ENCODE results near the gene DPF1. TPM values are rescaled to one million over a fixed set of nuclear protein-coding genes. Genes with fewer than 3 reads are reported as not detected.

The DPF1 gene
- total and polyA plus RNA-seq, 2 donors from 2014 or later, result not detected

DNA sequence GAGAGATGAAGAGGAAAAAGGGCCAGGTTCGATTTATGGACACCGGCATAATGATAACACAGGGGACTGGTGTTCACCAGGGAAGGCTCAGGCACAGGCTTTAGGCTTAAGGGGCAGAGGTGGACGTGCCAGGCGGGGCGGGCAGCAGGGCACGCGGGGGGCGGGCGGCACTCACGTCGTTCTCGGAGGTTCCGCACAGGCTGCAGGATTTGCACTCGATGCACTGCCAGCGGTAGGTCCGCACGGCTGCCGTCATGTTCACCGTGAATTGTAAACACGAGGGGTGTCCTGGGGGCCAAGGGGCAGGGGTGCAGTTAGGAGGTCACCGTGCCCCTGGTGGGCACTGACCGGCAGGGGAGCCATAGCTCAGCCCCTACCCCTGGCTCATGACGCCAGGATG, 10.6 kb downstream of the DPF1 start:
- DNase-seq (no peak), FAIRE-seq (no peak)
- TF ChIP-seq, protein P1, sequence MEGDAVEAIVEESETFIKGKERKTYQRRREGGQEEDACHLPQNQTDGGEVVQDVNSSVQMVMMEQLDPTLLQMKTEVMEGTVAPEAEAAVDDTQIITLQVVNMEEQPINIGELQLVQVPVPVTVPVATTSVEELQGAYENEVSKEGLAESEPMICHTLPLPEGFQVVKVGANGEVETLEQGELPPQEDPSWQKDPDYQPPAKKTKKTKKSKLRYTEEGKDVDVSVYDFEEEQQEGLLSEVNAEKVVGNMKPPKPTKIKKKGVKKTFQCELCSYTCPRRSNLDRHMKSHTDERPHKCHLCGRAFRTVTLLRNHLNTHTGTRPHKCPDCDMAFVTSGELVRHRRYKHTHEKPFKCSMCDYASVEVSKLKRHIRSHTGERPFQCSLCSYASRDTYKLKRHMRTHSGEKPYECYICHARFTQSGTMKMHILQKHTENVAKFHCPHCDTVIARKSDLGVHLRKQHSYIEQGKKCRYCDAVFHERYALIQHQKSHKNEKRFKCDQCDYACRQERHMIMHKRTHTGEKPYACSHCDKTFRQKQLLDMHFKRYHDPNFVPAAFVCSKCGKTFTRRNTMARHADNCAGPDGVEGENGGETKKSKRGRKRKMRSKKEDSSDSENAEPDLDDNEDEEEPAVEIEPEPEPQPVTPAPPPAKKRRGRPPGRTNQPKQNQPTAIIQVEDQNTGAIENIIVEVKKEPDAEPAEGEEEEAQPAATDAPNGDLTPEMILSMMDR (IDR thresholded peaks at IDR 0.05; ENCODE audit: borderline replicate concordance, extremely low read depth, insufficient read depth), result no peak
- Histone ChIP-seq H3K4me1 (ENCODE audit: control insufficient read depth in 2 of 3, insufficient read depth in 2 of 3, low read depth in 1 of 3, low read length in 3 of 3) (peaks cover 0 to 11% (median 0%) of the 10 kb centered on the region in 3 donors), H3K27me3 (ENCODE audit: control insufficient read depth, insufficient read depth, low read length) (no peaks in the 10 kb centered on the region), H3K9me3 (ENCODE audit: control insufficient read depth in 2 of 3, insufficient read depth in 1 of 3, low read length in 3 of 3) (no peaks in the 10 kb centered on the region), H3K36me3 (ENCODE audit: control insufficient read depth in 2 of 3, insufficient read depth in 3 of 3, low read length in 3 of 3) (no peaks in the 10 kb centered on the region), H3K4me3 (ENCODE audit: low read length in 3 of 3) (no peak overlapping the region), H3K27ac (ENCODE audit: low read depth in 2 of 2, low read length in 2 of 2) (no peak overlapping the region), H3K9ac (ENCODE audit: low read length in 3 of 3) (no peak overlapping the region)
- intact Hi-C loops (cut with DNase I), result no loop called here

DNA sequence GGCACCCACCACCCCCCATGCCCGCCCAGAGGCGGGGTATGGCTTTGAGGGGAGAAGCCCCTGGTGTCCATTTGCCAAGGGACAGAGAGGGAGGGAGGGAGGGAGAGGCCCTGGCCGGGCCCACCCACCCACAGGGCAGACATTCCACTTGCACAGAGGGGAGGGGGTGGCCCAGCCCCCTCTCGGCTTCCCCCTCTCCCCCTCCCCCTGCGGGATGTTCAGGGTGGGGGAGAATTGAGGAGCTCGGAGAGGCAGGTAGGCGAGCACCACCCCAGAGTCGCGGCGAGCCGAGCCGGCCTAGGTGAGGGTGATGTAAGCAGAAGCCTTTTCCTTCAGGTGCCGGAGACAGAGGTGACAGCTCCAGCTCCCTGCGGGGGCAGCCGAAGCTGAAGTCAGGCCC, 12.3 kb downstream of the DPF1 start:
- Histone ChIP-seq H3K9me3 (ENCODE audit: control insufficient read depth in 2 of 3, insufficient read depth in 1 of 3, low read length in 3 of 3) (no peaks in the 10 kb centered on the region), H3K27me3 (ENCODE audit: control insufficient read depth, insufficient read depth, low read length) (no peaks in the 10 kb centered on the region), H3K36me3 (ENCODE audit: control insufficient read depth in 2 of 3, insufficient read depth in 3 of 3, low read length in 3 of 3) (no peaks in the 10 kb centered on the region), H3K27ac (ENCODE audit: low read depth in 2 of 2, low read length in 2 of 2) (no peak overlapping the region), H3K4me3 (ENCODE audit: low read length in 3 of 3) (no peak overlapping the region), H3K4me1 (ENCODE audit: control insufficient read depth in 2 of 3, insufficient read depth in 2 of 3, low read depth in 1 of 3, low read length in 3 of 3) (peaks cover 0 to 11% (median 0%) of the 10 kb centered on the region in 3 donors), H3K9ac (ENCODE audit: low read length in 3 of 3) (no peak overlapping the region)
- DNase-seq (peak in 2 of 5 donors; percentile 52 to 79), FAIRE-seq (no peak)
- intact Hi-C loops (cut with DNase I), result no loop called here
- TF ChIP-seq, protein P1 (IDR thresholded peaks at IDR 0.05; ENCODE audit: borderline replicate concordance, extremely low read depth, insufficient read depth), result no peak

DNA sequence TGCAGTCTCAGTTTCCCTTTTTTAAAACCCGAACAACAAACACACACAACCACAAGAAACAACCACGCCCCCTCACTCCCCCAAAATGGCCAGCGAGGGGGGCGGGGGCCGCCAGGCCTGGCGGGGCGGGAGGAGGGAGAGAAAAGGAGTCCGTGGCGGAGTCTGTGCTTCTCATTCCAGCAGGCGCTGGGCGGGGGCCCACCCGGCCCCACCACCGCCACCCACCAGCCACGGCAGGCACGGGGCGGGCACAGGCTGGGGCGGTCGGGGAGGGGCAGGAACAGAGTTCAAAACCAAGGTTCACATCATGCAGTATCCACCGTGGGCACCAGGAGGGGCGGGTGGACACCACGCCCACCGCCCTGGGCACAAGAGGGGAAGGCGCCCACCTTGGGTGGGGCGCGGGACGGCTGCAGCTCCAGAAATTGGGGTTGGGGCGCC, 12.9 kb downstream of the DPF1 start:
- H3K36me3 ChIP-seq (ENCODE audit: control insufficient read depth in 2 of 3, insufficient read depth in 3 of 3, low read length in 3 of 3), result no peaks in the 10 kb centered on the region
- TF ChIP-seq, protein P1 (IDR thresholded peaks at IDR 0.05; ENCODE audit: borderline replicate concordance, extremely low read depth, insufficient read depth), result no peak
- intact Hi-C loops (cut with DNase I), result no loop called here
- H3K4me1 ChIP-seq (ENCODE audit: control insufficient read depth in 2 of 3, insufficient read depth in 2 of 3, low read depth in 1 of 3, low read length in 3 of 3), result peaks cover 0 to 11% (median 0%) of the 10 kb centered on the region in 3 donors
- H3K9me3 ChIP-seq (ENCODE audit: control insufficient read depth in 2 of 3, insufficient read depth in 1 of 3, low read length in 3 of 3), result no peaks in the 10 kb centered on the region
- peak overlapping the region in 1 of 3 donors; percentile 20 for H3K4me3 ChIP-seq (ENCODE audit: low read length in 3 of 3)
- DNase-seq (peak in 2 of 5 donors; percentile 72 to 80), FAIRE-seq (no peak)
- H3K27ac ChIP-seq (ENCODE audit: low read depth in 2 of 2, low read length in 2 of 2), result no peak overlapping the region
- H3K27me3 ChIP-seq (ENCODE audit: control insufficient read depth, insufficient read depth, low read length), result no peaks in the 10 kb centered on the region
- H3K9ac ChIP-seq (ENCODE audit: low read length in 3 of 3), result no peak overlapping the region

DNA sequence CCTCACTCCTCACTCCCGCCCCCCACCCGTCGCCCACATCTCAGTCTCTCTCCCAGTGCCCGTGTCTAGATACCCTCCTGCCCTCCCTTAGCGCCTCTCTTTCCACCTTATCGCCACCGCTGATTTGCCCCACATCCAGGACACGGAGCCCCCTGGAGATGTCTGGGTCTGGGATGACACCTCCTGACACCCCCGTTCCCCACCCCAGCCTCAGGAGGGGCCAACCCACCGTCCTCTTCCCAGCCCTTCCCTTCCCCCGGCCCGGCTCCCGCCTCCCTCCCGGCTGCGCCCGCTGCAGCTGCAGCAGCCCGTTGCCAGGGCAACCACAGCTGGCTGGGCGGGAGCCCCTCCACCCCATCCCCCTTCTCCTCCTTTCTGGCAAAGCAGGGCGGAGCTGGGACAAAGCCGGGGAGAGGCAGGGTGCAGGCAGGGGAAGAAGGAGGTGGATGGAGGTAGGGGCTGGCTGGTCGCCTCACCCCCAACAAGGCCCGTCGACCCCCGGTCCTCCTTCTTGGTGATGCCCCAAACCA, 13.5 kb downstream of the DPF1 start:
- TF ChIP-seq, protein P1 (IDR thresholded peaks at IDR 0.05; ENCODE audit: borderline replicate concordance, extremely low read depth, insufficient read depth), result no peak
- no peak for FAIRE-seq
- Histone ChIP-seq H3K4me3 (ENCODE audit: low read length in 3 of 3) (peak overlapping the region in 1 of 3 donors; percentile 20), H3K27me3 (ENCODE audit: control insufficient read depth, insufficient read depth, low read length) (no peaks in the 10 kb centered on the region), H3K36me3 (ENCODE audit: control insufficient read depth in 2 of 3, insufficient read depth in 3 of 3, low read length in 3 of 3) (no peaks in the 10 kb centered on the region), H3K9me3 (ENCODE audit: control insufficient read depth in 2 of 3, insufficient read depth in 1 of 3, low read length in 3 of 3) (no peaks in the 10 kb centered on the region), H3K4me1 (ENCODE audit: control insufficient read depth in 2 of 3, insufficient read depth in 2 of 3, low read depth in 1 of 3, low read length in 3 of 3) (peaks cover 0 to 11% (median 0%) of the 10 kb centered on the region in 3 donors), H3K9ac (ENCODE audit: low read length in 3 of 3) (no peak overlapping the region), H3K27ac (ENCODE audit: low read depth in 2 of 2, low read length in 2 of 2) (no peak overlapping the region)
- DNase-seq, result peak in 4 of 5 donors; percentile 88 to 95 (median 92)
- intact Hi-C loops (cut with DNase I), result no loop called here
